GM12878 (cell line): Measurements from ENCODE around the gene LAMP1.

Source experiments
- CTCF ChIP-seq, 3 experiments: IDR thresholded peaks in 2 of 3; conservative IDR thresholded peaks in 1 of 3; 2 replicates each; pipeline ENCODE4 v1.5.1; 2011; ENCODE audit warnings: low read depth in 3 of 3, low read length in 3 of 3, mild to moderate bottlenecking in 3 of 3, control low read depth in 2 of 3, moderate library complexity in 2 of 3, inconsistent platforms in 1 of 3, mixed read lengths in 1 of 3; ENCODE audit not compliant: control insufficient read depth in 2 of 3, insufficient read depth in 1 of 3; ENCODE audit errors: extremely low read depth in 1 of 3
- DPF2 ChIP-seq: fragments of 450-650 bp; IDR thresholded peaks from 2 replicates; pipeline ENCODE4 v1.6.1; 2017; ENCODE audit warnings: mild to moderate bottlenecking
- EZH2 ChIP-seq: IDR thresholded peaks from 2 replicates; pipeline ENCODE4 v1.6.1; 2012; ENCODE audit warnings: low read depth, mild to moderate bottlenecking, control low read depth, inconsistent platforms, low read length, borderline replicate concordance; ENCODE audit not compliant: control insufficient read depth
- FOXK2 ChIP-seq: fragments of 450-650 bp; IDR thresholded peaks from 2 replicates; pipeline ENCODE4 v1.6.1; 2017; ENCODE audit warnings: mild to moderate bottlenecking, moderate library complexity
- GABPA ChIP-seq: IDR thresholded peaks from 2 replicates; pipeline ENCODE4 v1.6.1; 2014; ENCODE audit warnings: antibody characterized with exemption, low read depth, mild to moderate bottlenecking, inconsistent platforms
- POLR2A ChIP-seq: IDR thresholded peaks from 2 replicates; pipeline ENCODE4 v1.6.1; 2011; ENCODE audit warnings: low read depth, mild to moderate bottlenecking, low read length
- POLR2AphosphoS5 ChIP-seq: IDR thresholded peaks from 2 replicates; pipeline ENCODE4 v1.6.1; 2011; ENCODE audit warnings: mild to moderate bottlenecking, low read length, inconsistent platforms
- SMC3 ChIP-seq: IDR thresholded peaks from 2 replicates; pipeline ENCODE4 v1.6.1; 2011; ENCODE audit warnings: low read length, improper control_type of control experiment, borderline replicate concordance
- YY1 ChIP-seq: IDR thresholded peaks from 2 replicates; pipeline ENCODE4 v1.6.1; 2011; ENCODE audit warnings: low read depth, mild to moderate bottlenecking, low read length

GRCh38 chr13:113309473-113309872, 12.4 kb downstream of the LAMP1 start:
- TF ChIP-seq SMC3, result no peak
- no peak for TF ChIP-seq POLR2A
- no peak for TF ChIP-seq DPF2
- no peak for TF ChIP-seq FOXK2
- TF ChIP-seq EZH2, result no peak
- TF ChIP-seq GABPA, result no peak
- TF ChIP-seq POLR2AphosphoS5, result no peak
- no peak for TF ChIP-seq YY1
- TF ChIP-seq CTCF (IDR thresholded peaks at IDR 0.05 in 2 of 3, conservative IDR thresholded peaks at IDR 0.05 in 1 of 3; ENCODE audit: control insufficient read depth in 2 of 3, extremely low read depth in 1 of 3, insufficient read depth in 1 of 3, low read depth in 3 of 3, low read length in 3 of 3), result no peak
